NOMO-1 treated with dmso at 0.1 percent for 144 hours (cell line): ENCODE results near the gene CLEC4E.
"Not testable (repeated sequence)": the region's sequence is repeated elsewhere in the genome, so short reads cannot be mapped to it uniquely, and the experiment has no call there.

ENCODE experiments used
- DNase-seq: peaks from one replicate; lab custom pipeline; 2025; ENCODE audit not compliant: unreplicated experiment; lab: John Stamatoyannopoulos, UW

CLEC4E gene, protein sequence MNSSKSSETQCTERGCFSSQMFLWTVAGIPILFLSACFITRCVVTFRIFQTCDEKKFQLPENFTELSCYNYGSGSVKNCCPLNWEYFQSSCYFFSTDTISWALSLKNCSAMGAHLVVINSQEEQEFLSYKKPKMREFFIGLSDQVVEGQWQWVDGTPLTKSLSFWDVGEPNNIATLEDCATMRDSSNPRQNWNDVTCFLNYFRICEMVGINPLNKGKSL

DNA sequence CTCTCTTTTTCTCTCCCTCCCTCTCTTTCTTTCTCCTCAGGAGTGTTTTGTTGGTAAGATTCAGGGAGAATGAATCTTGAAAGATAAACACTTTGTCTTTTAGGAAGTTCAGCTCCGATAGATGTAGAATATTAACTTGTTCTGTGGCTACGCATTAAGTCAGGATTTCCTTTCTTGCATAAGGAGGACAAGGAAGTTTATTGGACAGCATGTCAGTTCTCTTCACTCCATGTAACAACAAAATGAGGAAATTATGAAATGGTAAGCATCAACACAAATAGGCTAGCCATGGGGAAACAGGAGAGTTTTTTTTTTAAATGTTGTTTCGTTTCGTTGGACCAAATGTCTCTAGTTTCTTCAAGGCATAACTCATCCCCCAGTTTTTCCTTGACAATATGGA lies at the start of gene CLEC4E:
Gene CLEC4E, minus strand, starts transcription at position 75 of the 400 bp plus-strand sequence. CDS start 108 bp downstream, outside the sequence.
- not testable (repeated sequence) for DNase-seq

DNA sequence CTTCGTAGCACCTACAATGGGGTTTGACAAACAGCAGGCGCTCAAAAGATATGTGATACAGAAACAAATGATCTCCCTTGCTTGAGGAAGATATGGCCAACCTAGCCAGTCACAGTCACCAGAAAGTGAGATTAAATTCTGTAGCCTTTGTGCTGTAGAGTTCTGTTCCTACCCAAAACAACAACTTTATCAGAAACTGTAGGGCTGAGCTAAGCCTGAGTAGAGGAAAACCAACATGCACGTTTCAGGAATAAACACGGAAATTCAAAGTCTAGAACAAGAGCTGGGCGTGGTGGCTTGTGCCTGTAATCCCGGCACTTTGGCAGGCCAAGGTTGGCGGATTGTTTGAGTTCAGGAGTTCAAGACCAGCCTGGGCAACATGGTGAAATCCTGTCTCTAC lies 49.0 kb upstream of the CLEC4E start:
- DNase-seq, result no peak

DNA sequence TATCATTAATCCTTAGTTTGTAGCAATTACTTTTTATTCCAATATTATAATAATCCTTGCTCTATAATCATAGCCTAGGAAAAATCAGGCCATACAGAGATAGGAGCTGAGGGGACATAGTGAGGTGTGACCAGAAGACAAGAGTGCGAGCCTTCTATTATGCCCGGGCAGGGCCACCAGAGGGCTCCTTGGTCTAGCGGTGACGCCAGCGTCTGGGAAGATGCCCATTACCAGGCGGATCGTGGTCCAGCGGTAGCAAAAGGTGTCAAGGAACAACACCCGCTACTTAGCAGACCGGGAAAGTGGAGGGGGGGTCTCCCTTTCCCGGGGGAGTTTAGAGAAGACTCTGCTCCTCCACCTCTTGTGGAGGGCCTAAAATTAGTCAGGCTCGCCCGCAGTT lies 43.8 kb upstream of the CLEC4E start:
- not testable (repeated sequence) for DNase-seq

DNA sequence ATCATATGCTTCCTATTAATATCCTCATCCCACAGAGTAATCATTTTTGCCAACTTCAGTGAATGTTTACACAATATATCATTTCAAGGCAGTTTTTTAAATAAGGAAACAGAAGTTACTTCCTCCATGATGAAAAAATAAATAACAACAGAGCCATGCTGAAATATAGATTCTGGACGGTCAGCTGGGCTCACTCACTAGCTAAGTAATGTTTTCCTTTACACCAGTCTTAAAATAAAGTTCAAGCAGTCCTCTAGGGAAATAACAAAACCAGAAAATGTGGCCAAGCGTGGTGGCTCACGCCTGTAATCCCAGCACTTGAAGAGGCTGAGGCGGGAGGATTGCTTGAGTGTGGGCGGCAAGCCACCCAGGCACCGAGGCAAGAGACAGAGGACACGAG lies 43.3 kb upstream of the CLEC4E start:
- no peak for DNase-seq

DNA sequence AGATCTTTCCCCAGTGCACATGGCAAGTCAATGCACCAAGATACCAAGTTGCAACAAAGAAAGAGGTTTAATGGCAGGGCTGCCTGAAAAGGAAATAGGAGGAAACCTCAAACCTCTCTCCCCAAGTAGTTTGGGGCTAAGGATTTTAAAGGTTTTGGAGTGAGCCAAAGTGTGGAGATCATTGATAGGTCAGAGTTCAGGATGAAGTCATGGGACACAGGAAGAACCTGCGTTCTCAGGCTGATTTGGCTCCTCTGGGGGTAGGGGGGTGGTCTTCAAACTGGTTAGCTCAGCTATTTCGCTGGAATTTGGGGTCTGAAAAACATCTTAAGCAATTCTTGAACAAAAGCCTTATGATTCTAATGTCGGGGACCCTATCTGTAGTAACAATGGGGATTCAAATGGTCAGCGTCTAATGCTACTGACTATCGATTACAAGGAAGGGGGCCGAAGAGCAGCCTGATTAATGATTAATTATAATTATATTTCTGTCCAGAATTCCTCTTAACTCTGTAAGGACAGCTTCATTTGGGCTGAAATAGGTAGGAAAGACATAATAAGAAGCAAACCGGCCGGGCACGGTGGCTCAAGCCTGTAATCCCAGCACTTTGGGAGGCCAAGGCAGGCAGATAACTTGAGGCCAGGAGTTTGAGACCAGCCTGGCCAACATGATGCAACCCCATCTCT lies 40.5 kb upstream of the CLEC4E start:
- DNase-seq, result no peak

DNA sequence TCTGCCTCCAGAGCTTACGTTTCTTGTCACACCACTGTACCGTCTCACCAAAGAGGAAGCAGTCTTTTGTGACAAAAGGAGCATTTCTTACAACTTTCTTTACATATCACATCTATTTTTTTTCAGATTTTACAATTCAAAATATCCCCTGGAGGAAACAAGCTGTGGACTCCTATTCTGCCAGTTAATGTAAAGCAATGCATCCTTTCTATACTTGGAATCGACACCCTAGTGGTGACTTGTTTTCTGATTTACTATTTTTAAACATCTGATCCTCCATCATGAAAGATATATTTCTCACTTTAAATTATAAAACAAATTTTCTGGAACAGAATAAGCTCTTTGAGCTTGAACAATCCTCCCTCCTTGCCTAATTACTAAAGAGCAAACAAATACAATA lies 37.2 kb upstream of the CLEC4E start:
- no peak for DNase-seq

DNA sequence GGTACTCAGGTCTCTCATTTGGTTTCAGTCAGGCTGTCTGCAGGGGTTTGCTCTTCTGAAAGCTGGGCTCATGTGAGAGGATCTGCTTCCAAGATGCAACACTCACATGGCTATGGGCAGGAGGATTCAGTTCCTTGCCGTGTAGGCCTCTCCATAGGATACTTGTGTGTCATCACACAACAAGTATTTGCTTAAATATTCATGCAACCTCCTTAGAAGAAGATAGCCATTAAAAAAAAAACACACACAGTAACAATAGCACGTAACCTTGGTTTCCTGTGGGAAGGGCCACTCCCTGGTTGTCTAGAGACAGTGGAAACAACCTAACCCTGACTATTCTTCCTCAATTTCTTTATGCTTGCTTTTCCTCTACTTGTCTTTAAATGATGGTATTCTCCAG lies 31.8 kb upstream of the CLEC4E start:
- DNase-seq, result peak; percentile 15

DNA sequence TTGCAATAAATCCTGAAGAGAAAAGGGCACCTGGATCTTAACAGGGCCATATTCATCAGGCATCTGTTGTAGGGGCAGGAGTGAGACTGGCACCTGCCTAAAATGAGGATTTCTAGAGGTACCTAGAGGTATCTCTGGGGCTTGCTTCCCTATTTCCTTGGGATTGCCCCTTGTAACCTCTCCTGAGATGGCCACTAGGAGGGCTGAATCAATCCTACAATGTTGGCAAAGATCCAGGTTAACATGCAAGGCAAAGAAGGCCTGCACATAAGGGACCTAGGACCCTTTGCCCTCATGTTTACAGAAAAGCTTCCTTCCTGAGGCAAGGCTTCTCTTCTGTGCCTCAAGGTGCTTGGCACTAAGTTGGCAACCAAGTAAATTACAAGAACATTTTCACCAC lies 25.8 kb upstream of the CLEC4E start:
- DNase-seq, result no peak

DNA sequence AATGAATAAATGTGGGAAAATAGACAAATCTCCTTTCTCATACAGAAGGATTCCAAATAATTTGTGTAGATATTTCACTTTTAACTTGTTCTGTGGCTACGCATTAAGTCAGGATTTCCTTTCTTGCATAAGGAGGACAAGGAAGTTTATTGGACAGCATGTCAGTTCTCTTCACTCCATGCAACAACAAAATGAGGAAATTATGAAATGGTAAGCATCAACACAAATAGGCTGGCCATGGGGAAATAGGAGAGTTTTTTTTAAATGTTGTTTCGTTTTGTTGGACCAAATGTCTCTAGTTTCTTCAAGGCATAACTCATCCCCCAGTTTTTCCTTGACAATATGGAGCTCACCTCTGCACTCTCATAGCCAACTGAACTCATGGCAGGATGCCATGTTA lies 25.3 kb upstream of the CLEC4E start:
- DNase-seq, result peak; percentile 3

DNA sequence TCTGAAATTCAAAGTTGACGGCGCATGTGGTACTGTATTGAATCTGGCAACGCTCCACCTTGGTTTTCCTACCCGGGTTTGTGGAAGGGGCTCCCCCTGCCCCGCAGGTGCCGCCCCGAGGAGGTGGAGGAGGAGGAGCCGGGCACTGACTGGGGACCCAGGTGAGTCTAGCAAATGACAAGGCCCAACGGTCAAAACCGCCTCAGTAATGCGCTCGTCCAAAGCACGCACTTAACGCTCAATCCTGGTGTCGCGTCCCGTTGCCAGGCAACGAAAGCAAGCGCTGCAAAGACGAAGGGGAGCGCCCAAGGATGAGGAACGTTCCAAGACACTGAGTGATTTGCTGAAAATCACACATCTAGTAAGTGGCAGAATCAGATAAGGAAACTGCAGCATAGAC lies 24.0 kb upstream of the CLEC4E start:
- no peak for DNase-seq

DNA sequence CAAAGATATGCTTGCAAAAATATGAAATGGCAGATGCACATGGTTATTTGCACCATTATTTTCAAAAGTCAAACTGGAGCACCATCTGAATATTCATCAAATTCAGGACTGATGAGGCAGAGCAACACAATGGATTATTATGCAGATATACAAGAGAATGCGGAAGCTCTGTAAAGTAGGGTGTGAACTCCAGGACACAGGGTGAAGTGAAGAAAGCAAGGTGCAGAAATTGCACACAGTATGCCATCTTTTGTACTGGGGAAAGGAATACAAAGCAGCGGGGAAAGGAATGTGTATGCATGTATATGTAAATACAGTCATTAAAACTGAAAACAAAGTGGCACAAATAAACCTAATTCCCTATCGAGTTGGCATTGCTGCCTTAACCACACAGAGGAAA lies 22.7 kb upstream of the CLEC4E start:
- no peak for DNase-seq

DNA sequence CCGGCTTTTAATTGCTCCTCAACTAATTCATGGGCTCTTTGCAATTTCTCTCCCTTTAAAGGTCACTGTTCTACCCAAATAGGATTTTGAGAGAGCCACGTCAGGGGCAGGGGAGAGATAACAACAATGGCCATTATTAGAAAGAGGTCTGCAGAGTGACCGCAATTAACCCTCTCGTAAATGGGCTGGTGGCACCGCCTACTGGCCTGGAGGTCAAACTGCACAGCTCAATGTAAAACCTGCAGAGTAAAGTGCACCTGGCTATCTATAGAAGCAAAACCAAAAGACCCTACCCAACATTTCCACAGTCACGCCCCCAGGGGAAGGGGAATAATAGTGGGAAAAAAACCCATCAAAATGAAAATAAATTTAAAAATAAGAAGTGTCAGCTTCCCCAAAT lies 21.6 kb upstream of the CLEC4E start:
- DNase-seq, result no peak

DNA sequence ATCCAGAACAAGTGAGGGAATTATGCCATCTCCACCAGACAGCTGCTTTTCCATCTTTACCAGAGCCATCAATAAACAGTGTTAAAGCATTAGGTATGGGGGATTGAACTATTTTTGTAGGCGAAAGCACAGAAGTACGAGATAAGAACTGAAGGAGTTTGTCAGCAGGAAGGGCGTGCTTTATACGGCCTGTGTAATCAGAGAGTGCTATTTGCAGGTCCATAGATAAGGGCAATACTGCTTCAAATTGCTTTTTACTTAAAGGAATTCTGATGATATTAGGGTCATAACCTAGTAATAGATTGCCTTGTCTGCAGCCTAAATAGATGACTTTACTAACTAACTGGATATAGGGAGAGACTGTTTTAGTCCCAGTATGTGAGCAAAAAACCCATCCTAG lies 20.3 kb upstream of the CLEC4E start:
- DNase-seq, result no peak

DNA sequence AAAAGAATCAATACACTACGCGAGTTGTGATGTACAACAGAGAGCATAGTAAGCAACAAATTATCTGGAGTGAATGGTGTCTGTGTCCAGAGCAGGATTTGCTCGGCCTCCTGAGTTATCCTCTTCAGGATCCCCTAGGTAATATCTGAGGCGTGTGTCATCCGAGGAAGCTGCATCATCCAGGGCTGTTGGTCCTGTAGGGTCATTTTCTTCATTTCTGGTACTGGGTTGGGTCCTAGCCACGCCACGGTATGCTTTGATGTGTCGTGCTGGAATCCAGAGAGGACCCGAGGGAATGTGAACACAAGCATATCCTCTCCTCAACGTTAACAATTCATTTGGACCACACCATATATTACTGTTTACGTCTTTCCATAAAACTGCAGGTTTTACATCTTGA lies 19.0 kb upstream of the CLEC4E start:
- DNase-seq, result no peak

DNA sequence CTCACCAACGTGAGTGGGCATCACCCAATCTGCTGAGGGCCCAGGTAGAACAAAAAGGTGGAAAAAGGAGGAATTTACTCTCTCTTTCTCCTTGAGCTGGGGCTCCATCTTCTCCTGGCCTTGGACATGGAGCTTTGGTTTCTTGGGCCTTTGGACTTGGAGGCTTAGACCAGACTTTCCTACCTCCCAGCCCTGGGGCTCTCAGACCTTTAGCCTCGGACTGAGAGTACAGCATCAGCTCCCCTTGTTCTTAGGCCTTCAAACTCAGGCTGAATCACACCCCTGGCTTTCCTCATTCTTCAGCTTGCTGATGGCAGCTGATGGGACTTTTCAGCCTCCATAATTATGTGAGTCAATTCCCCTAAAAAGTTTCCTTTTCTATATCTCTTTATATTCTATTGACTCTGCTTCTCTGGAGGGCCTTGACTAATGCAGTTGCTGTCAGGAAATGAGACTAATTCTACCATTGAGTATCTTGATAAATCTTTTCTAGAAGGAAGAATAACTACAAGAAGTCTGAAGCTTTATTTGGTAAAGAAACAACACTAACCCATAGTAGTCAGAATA lies 15.9 kb upstream of the CLEC4E start:
- DNase-seq, result no peak

DNA sequence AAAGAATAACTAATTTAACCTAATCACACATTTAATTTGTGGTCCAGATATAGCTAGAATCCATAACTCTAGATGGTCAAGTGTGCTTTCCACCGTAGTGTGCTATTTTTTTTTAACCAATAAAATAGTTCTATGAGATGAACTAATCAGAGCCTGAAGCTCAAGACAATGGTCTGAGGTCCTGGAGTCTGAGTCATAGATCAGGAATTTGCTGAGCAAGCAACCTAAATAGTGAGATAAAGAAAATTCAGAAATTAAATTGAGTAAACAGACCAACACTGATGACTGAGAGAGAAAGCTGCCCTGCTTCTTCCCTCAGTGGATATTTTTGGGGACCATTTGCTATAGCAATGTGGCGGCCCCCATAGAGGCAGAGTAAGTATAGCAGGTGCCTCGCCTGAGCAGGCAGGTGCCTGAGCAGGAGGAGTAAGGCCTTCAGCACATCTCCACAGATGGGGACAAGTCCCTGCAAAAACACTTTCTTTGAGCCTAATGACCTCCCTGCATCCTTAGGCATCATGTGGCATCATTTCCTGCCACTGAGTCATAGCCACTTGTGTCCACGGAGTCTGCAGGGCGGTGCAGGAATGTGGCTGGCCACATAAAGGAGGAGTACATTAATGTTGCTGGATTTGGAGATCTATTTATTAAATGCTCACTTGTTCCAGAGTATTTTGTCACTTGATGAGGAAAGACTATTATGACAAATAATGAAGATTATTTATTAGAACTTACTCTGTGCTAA lies 13.9 kb upstream of the CLEC4E start:
- DNase-seq, result no peak

DNA sequence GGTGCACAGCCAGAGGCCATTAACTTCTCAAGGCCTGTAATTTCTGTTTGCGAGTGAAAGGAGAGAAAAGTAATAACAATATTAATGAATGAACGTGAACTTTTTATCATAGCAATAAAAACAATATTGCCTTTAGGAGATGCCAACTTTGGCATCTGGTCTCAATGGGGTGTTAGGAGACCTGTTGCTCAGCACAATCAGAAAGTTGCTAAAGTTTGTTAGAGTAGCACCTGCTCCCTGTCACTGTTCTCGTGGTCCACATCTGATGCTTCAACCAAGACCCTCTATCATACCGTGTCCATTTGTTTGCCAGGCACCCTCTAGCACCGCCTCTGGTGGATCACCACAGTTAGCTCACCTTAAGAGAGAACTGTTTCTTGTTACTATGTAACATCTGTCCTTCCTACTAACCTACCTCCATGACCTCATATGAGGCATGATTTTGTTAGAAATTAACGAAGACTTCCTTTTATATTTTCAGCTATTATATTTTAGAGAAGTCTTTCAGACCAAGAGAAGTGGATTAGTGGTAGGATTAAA lies 12.5 kb upstream of the CLEC4E start:
- DNase-seq, result no peak

DNA sequence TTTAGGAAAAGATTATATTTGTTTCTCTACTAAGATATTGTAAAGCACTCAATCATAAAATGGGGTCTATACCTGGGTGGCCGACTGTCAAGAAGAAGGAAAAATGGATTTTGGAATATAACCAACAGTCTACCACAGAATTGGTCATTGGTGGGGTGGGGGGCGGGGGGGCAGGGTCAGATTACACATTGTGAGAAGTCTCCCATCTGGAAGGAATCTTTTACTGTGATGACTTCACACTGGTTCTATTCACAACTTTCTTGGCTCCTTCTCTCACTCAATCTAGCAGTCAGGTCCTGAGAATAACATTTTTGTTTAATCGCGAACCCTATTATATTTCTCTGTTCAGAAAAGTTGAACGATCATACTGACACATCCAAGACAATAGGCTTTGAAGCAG lies 8.7 kb upstream of the CLEC4E start:
- DNase-seq, result no peak

DNA sequence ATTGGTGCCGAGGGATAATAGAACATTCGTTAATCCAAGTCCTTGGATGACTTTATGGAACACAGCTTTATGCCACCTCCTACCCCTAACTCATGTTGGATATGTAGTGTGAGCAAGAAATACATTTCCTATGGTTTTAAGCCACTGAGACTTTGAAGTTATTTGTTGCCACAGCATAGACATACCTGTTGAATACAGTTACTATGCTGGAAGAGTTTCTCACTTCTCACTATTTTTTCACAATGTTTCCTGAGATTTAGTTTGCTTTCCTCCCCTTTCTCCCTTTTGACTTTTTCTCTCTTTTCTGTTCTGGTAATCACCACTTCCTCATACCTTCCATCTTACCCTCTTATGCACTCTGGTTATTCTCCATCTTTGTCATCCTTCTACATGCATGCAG lies 7.5 kb upstream of the CLEC4E start:
- no peak for DNase-seq

DNA sequence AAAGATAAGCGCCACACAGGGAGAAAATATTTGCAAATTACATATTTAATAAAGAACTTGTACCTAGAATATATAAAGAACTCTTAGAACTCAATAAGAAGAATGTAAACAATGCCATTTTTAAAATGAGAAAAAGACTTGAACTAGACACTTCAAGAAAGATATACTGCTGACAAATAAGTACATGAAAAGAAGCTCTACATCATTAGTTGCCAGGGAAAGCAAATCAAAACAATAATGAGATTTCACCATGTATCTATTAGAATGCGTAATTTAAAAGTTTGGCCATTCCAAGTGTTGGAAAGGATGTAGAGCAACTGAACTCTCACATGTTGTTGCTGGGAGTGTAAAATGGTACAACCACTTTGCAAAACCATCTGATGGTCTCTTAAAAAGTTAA lies 6.9 kb upstream of the CLEC4E start:
- DNase-seq, result no peak

DNA sequence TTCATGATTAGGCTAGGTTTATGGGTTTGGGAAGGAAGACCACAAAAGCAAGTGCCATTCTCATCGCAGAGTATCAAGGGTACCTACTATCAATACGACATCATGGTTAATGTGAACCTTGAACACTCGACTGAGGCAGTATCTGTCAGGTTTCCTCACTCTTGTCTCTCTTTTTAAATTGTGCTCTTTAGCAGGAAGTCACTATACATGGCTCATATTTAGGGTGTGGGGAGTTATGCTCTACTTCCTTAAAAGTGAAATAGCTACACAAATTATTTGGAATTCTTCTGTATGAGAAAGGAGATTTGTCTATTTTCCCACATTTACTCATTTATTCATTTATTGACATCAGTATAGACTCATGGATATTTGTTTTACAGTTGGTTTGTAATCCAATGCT lies 5.9 kb upstream of the CLEC4E start:
- DNase-seq, result no peak

DNA sequence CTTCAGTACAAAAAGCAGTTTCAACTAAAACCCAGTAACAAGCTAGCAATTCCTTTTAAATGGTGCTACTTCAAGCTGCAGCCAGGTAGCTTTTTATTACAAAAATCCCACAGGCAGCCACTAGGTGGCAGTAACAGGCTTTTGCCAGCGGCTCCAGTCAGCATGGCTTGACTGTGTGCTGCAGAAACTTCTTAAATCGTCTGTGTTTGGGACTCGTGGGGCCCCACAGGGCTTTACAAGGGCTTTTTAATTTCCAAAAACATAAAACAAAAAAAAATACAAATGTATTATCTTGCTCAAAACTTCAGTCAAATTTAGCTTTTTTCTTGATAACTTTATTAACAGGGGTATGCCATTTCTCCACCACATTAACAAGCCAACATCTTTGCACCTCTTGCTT lies 3.6 kb upstream of the CLEC4E start:
- peak; percentile 25 for DNase-seq
